GM21381 (cell line): Measurements from ENCODE around the gene ADAMTS3.
"Not testable (repeated sequence)": the region's sequence is repeated elsewhere in the genome, so short reads cannot be mapped to it uniquely, and the experiment has no call there.

Experiments
- ATAC-seq: cut with Tn5 transposase; IDR thresholded peaks from one replicate; pipeline ENCODE4 v1.9.1; 2021; ENCODE audit warnings: mild to moderate bottlenecking, moderate library complexity; ENCODE audit not compliant: unreplicated experiment

ADAMTS3 gene

DNA sequence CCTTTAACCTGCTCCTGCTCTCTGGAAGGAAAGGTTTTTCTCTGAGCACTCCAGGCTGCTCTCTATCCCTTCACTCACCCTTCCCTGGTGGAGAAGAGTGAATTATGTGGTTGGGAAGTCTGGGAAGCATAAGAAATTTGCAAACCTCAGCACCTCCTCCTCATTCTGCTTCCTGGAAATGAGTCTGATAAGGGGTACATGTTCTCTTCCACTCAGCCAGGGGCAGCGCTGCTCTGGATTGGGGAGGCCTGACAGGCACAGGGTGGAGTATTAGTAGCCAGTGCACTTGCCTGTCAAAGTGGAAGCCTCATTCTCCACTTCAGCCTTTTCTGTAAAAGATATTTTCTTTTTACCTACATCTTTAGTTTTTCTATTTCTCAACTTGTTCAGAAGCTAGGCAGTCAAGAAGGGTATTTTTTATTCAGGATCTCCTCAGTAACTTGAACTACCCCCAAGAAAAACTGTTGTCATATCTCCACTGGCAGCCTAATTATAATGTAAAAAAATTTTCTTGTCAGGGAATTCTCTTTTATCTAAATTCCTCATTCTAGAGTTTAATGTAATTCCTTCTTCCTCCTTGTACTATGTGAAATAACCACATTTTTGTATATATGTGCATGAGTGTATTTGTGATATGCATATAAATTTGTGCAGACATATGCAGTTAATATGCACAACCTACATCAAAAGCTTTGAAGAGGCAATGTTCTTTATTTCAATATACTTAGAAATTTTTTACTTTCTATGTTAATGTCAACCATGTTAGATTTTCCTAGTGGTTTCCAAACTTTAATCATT lies 15.3 kb downstream of the ADAMTS3 start:
- no peak for ATAC-seq

DNA sequence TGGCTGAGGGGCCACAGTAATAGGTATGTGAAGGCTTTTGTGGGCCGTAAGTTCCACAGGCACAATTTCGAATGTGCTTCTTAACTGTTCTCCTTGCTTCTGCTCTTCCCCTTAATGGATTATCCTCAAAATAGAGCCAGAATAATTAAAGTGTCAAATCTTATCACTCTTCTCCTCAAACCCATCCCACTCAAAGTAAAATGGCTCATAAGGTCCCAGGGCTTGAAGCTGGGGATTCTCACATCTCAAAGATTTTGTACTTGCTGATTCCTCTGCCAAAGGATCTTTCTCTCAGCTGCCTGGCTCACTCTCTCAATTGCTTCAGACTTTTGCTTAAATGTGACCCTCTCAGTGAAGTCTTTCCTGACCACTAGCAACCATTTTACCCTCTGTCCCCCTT lies 16.6 kb downstream of the ADAMTS3 start:
- no peak for ATAC-seq

DNA sequence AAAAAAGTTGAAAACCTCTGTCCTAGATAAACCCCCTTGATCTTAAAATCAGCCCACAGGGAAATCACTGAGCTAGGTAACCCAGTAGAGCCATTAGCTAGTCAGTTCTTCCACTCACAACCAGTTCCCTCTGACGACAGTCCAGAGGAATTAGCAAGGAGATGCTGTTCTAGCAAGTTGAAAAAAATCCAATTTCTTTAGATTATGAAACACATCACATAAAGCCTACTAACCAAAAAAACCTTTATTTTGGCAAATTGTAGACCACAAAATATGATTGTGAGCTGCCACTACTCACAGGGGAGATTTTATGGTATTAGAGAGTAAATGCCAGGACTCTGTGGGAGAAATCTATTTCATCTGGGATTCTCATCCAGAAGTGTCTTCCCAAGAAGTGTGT lies 22.6 kb downstream of the ADAMTS3 start:
- no peak for ATAC-seq

DNA sequence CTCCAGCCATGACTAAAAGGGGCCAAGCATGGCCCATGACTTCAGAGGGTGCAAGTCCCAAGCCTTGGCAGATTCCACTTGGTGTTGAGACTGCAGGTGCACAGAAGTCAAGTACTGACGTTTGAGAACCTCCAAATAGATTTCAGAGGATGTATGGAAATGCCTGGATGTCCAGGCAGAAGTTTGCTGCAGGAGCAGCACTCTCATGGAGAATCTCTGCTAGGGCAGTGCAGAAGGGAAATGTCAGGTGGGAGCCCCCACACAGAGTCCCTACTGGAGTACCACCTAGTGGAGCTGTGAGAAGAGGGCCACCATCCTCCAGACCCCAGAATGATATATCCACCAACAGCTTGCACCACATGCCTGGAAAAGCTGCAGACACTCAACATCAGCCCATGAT lies 28.3 kb downstream of the ADAMTS3 start:
- ATAC-seq, result not testable (repeated sequence)

DNA sequence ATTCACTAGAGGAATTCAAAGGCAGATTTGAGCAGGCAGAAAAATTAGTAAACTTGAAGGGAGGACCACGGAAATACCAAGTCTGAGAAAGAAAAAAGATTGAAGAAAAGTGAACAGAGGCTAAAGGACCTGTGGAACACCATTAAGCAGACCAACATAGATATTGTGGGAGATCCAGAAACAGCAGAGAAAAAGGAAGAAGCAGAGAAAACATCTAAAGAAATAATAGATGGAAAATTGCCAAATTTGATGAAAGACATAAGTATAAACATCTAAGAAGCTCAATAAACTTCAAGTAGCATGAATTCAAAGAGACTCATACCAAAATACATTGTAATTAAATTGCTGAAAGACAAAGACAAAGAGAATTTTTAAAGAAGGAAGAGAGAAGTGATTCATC lies 31.0 kb downstream of the ADAMTS3 start:
- no peak for ATAC-seq

DNA sequence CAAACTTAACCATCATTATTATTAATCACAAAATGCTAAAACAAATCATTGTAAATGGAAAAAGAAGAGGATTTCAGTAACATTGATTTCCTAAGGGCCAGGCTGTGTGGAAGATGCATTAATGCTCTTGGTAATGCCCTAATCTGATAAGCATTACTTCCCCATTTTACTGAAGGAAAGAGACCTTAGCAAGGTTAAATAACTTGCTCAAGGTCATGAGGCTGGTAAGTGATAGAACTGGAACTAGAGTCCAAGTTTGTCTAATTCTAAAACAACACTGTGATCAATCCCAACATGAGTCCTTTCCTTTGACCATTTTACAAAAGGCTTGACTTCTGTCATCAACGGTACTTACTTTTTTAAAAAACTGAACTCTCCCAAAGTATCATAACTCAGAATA lies 32.6 kb downstream of the ADAMTS3 start:
- ATAC-seq, result no peak

DNA sequence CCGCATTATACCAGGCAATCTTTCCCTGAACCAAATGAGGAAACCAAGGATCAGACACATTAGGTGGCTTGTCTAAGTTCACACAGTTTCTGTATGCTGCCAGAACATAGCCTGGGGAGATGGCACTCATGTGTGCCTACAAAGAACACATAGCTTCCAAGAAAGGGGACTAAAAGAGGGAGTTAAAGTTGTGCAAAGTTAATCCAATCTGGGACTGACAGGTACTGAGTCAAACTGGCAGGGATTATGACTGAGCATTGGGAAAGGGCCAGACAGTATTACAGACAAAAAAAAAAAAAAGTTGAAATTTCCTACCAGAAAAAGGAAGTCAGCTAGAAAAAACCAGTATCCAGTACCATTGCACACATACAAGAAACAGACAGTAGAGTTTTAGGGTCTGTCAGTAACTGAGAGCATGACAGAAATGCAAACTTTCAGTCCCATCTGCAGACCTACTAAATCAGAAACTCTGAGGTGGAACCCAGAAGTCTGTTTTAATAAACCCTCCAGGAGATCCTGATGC lies 37.2 kb downstream of the ADAMTS3 start:
- ATAC-seq, result no peak

DNA sequence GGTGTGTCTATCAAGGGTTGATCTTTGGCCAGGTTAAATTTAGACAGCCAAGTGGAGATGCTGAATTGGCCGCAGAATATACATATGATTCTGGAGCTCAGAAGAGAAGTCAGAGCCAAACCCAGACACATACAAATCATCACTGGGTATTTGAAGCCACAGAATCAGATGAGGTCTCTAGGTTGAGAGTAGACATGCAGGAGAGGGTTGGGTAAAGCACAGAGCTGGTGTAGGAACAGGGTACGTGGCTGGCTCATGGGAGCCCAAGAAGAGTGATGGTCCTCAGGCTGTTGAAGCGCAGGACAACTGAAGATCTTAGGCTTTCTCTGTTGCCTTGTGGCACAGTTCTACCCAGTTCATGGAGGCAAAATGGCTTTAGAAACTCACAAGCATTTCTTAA lies 37.7 kb downstream of the ADAMTS3 start:
- ATAC-seq, result no peak

DNA sequence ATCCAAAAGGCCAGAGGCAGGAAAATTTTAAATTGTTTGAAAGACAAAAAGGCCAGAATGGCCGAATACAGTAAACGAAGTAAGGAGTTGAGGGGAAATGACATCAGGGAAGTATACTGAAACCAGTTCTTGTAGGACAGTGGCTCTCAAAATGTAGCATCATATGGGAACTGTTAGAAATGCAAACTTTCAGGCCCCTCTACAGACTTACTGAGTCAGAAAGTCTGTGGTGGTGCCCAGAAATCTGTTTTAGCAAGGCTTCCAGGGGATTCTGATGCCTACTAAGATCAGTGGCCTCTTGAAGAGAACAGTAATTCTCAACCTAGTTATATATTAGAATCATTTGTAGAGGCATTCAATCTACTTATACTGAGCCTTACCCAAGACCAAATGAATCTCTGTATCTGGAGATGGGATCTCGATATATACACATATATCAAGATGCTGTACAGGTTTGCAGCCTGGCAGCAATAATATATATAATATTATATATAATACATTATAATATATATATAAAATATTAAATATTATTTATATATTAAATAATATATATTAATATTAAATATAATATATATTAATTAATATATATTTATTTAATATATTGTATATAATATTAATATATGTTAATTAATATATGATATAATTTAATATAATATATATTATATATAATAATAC lies 39.7 kb downstream of the ADAMTS3 start:
- ATAC-seq, result no peak

DNA sequence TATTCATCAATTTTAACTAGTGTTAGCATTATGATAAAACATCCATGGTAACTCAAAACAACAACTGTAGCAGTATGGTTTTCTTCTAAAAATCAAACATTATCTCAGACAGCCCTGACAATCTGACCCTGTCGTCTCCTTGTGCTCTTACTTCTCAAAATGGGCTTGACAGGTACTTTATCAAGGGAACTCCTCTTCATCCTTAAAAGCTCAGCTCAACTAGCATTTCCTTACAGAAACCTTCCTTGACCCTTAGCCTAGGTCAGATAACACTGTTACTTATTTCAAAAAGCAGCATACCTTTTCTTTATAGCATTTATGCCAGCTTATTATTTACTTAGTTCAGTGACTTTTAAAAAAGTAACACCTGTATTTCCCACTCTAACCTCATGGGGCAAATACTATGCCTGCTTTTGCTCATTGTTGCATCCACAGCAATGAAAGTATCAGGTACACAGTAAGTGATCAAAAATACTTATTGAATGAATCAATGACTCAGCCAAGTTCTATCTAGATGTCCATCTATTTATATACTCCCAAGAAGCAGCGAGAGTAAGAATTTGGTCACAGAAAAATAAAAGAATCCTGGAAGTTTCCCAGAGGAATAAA lies 41.9 kb downstream of the ADAMTS3 start:
- no peak for ATAC-seq

DNA sequence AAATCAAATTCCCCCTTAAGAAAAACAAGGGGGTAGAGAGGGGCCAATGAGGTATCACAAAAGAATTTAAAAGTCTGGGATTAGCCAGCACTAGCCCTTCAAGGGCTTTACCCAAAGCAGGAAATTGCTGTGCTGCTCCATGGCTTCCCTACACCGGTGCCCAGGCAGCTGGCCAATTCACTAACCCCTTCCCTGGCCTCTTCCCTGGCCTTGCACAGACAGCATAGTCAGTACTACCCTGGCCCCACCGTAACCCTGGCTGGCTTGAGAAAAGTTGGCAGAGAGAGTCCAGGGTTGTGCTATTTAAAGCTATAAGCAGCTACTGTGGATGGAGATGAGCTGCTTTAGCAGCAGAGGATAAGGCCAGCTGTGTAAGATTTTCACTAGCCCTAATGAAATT lies 43.1 kb downstream of the ADAMTS3 start:
- no peak for ATAC-seq

DNA sequence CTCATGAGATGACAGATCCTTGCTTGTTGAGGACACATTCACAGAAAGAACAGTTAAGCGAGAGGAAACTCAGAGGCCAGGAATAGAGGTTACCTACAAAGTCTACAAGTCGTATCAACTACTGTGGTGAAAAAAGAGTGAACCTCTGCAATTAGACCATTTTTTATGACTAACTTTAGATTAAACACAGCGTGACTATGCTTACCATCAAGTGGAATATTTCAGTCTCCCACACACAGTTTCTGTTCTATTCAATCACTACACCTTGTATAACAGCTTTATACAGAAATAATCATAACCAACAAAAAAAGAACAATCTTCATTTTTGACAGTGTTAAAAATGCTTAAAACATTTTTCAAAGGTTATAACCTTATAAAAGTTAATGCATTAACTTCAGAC lies 46.6 kb downstream of the ADAMTS3 start:
- ATAC-seq, result no peak

DNA sequence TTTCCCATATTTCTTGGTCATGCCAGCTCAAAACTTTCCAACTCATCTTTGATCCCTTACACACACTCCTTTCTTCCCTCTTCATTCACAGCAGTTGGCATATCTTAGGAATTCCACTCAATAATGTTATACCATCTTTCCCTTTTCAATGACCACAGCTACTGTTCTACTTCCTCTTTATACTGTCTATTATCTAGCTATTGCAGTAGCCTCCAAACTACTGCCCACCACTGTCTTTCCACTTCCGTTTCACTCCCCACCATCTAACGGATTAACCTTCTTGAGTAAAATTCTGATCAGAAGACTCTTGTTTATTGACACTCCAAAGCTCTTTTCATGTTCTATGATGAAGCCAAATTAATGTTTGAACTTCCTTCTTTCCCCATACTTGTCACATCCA lies 55.8 kb downstream of the ADAMTS3 start:
- ATAC-seq, result no peak

DNA sequence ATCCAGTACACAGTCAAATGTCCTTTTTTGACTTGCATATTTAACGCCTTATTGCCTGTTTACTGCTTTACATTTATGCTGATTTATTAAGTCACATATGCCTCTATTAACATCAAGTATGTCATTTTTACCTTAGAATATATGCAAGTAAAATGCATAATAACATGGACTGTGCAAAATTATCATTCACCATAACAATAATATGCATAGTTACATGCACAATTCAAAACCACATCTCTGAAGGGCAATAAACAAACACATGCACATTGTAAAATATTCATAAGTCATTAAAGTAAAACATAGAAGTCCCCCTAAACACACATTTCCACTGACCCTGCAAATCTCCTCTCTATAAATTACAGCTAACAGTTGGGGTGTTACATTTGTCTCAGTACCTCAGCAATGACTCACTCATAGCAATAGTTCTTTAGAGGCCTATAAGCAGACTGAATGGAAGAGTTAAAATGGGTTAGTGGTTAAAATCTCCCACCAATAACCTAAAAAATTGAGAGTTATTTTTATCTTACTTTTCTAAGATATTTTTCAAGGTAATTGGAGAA lies 61.1 kb downstream of the ADAMTS3 start:
- no peak for ATAC-seq

DNA sequence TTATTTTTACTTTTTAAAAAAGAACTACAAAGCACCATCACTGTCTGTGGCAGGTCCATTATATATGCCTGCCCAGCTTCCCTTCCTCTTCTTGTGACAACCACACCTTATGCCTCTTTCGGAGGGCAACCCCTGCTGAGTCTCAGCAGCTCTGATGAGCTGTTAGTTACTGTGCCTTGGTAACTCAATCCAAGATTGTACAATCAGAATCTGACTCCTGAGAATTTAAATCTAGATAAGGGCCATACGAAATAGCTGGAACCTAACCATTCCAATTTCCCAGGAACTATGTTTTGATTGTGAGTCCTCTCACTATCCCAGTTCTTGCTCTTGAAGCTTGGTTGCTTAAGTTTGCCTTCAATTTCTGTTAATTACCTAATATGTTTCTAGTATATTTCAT lies 61.9 kb downstream of the ADAMTS3 start:
- ATAC-seq, result no peak

DNA sequence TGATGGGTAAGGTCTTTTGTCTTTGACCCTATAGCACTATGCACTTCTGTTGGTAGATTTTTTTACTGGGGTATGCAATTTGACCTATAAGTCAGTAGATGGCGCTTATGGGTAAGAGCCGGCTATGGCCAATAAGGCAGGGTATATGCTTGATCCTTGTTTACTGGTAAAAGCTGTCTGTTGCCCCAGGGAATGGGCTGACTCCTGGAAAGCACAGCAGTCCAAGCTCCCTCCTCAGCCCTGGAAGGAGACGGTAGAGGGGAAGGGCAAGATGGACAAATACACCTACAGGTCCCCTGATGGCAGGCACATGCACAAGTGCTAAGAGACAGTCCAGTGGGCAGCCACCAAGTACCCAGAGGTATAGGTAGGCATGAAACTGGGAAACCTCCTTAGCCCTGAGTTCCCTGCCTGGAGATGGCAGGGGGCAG lies 63.7 kb downstream of the ADAMTS3 start:
- peak; percentile 84 for ATAC-seq

DNA sequence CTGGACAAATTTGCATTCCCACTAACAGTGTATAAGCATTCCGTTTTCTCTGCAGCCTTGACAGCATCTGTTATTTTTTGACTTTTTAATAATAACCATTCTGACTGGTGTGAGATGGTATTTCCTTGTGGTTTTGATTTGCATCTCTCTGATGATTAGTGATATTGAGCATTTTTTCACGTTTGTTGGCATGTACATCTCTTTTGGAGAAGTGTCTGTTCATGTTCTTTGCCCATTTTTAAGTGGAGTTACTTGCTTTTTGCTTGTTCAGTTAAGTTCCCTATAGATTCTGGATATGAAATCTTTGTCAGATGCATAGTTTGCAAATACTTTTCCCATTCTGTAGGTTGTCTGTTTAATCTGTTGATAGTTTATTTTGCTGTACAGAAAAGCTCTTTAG lies 68.8 kb downstream of the ADAMTS3 start:
- ATAC-seq, result no peak

DNA sequence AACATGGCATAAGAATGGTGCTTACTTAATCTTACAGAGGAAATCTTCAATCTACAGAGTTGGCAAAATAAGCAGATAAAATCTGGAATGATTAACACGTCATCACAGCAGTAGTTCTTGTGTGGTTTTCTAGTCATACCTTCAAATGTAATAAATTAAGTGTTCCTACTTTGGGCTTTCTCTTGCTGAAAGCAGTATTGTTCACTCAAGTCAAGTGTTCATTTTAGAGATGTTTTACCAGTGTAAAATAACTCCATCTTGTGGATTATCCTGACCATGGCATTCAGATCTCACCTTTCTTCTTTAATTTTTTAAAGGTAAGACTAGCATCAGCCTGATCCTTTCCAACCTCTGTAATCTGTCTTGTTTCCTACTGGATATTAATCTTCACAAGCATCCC lies 72.9 kb downstream of the ADAMTS3 start:
- ATAC-seq, result no peak

DNA sequence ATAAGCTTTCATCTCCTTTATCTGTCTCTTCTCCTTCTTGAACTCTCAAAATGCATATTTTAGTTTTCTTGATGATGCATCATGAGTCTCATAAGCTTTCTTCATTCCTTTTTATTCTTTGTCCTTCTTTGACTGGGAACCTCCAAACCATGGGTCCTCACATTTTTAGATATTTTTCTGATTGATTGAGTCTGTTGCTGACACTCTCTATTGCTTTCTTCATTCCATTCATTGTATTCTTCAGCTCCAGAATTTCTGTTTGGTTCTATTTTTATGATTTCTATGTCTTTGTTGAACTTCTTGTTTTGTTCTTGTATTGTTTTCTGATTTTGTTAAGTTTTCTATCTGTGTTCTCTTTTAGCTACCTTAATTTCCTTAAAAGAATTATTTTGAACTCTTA lies 74.9 kb downstream of the ADAMTS3 start:
- no peak for ATAC-seq

DNA sequence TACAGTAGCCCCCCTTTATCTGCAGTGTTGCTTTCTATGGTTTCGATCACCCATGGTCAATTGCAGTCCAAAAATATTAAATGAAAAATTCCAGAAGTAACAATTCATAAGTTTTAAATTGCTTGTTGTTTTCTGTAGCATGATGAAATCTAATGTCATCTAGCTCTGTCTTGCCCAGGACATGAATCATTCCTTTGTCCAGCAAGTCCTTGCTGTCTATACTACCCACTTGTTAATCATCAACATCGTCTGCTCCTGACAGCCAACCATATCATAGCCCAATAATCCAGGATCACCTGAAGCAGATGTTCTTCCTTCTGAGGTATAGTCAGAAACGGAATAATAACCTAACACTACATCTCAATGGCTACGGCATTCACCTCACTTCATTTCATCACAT lies 79.8 kb downstream of the ADAMTS3 start:
- ATAC-seq, result no peak

DNA sequence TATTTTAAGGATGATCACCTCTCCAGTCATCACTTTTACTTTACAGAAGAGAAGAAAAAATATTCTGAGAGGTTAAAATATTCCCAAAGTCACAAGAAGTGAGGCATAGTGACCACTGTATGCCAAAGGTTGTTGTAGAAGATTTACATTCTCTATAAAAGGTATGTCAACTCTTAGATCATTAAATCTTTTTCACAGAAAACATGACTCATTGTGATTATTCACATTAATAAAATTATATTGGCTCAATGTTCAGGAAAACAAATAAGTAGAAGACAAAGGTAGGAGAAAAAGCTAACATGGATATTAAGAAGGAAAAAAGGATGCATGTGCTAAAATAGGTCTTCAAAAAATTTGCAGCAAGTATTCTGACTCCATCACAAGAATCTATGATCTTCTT lies 82.0 kb downstream of the ADAMTS3 start:
- ATAC-seq, result no peak

DNA sequence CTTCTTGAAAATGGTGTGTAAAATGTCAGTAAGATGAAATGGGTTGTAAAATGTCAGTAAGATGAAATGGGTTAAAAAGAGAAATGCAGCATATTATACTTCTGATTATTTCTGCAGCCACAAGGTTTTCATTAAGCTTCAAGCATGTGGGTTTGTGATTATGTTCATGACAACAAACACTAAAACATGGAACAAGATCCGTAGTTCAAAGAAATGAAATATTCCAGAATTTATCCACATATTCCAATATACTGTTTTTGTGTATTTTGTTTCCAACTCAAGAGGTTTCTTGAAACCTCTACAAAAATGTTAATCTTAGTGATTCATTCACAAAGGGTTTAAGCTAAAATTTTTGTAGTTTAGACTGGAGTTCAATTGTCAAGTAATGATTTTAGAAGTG lies 84.0 kb downstream of the ADAMTS3 start:
- no peak for ATAC-seq
